Right kidney (tissue), 1 donor: Measurements from ENCODE around the gene VDAC1.

Source experiments
- DNase-seq: peaks from one replicate; pipeline ENCODE4 v3.0.0-alpha.2; 2016

The VDAC1 gene

DNA sequence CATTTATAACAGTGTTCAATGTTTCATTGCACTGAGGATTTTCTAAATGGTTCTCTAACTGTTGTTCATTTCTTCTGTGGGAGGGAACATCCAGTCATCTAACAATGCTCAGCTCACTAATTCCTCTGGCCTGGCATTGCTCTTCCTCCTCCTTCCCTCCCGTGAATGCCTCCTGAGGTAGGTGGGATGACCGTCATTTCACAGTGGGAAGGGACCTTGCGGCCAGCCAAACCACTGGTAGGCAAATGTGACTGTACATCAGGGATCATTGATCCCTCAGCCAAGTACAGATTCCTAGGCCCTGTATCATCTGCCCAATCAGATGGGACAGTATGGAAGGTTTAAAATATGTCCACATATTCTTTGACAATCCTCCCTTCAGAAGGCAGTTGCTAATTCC, 23.7 kb upstream of the VDAC1 start:
- no peak for DNase-seq

DNA sequence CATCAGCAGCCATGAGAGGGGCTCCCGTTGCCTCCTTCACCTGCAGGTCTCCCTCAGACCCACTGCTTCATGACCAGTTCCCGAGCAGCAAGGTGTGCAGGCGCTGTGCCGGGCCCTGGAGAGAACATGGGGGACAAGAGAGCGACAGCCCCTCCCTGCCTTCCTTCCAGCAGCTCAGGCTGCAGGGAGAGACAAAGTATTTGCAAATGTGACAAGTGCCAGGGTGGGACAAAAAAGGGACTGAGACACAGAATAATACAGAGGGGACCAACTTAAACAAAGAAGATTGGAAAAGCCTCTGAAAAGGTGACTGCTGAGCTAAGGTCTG, 22.5 kb upstream of the VDAC1 start:
- DNase-seq: no peak

DNA sequence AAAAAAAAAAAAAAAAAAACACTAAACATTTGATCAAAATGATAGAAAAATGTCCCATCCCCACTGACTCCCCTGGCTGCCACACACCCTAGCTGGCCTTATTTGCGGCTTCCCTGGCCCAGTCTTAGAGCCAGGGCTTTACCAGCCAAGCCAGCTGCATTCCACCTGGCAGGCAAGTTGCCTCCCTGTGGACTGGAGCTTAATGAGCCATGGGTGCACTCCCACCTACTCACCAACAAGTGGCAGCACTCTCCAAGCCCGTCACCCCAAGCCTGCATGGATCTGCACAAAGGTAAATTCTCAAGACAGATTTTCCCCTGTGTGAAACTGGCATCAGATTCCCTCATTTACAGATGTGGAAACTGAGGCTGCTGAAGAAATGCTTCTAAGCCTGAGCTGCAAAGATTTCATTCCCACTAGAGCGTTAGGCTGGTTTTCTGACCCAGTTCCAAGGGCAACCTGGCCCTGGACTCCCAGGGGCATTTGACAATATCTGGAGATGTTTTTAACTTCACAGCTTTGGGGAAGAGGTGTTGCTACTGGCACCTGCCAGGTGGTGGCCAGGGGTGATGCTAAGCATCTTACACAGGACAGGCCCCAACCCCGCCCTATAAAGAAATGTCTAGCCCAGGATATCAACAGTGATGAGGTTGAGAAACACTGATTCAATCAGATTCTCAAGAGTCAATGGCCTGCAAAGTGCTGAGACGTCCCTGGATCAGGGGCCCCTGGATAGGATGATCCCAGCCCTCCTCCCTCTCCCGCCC, 21.9 kb upstream of the VDAC1 start:
- peak; percentile 35 for DNase-seq

DNA sequence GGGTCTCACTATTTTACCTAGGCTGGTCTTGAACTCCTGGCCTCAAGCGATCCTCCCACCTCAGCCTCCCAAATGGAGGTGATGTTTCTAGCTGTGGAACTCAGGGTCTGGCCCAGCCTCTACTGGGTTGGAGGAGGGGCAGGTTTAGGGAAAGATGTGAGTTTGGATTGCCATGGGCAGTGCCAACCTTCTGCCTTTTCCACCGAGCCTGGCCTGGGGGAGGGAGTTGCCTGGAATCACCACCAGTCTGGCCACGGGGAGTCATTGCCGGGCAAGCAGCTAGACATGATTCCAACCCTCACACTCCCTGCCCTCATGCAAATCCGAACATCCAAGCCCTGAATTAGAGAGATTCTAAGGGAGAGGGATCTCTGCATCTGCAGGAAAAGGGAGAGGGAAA, 21.0 kb upstream of the VDAC1 start:
- no peak for DNase-seq

DNA sequence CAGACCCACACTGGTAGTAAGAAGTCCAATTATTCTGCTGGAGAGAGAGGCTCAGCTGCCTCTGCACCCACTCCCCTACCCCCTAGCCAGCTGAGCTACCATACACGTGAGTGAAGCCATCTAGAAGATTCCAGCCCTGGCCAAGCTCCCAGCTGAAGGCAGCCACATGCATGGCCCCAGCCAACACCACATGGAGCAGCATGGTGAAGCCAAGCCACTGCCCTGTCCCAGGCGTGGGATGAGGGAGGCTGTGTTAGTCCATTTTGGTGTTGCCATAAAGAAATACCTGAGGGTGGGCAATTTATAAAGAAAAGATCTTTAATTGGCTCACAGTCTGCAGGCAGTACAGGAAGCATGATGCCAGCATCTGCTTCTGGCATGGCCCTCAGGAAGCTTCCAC, 20.0 kb upstream of the VDAC1 start:
- no peak for DNase-seq

DNA sequence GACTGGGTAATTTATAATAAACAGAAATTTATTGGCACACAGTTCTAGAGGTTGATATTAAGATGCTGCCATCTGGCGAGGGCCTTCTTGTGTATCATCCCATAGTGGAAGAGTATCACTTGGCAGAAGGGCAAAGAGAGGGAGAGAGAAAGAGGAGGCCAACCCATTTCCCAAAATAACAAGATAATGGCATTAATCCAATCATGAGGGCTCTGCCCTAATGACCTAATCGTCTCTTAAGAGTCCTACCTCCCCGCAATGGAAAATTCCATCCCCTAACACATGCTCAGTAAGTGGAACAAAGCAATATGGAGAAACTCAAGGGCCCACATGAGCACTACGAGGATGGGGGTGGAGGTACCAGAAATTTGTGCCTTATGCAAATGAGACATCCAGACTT, 17.6 kb upstream of the VDAC1 start:
- DNase-seq: no peak

DNA sequence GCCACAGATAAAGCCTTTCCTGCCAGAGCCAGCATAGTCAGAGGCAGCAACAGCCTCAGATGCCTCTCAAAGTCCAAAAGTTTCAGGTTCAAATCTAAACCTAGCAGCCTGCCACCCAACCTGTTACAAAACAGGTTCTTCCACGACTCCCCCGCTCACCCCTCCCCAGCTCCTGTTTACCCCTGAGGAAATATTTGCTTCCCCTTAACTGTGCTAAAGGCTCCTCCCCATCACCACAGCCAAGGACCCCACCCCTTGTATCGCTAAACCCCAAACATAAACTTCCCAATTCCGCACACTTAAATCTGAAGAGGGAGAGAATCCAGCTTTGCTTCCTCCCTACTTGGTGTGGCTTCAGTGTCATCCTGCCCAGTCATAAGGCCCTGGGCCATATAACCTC, 15.4 kb upstream of the VDAC1 start:
- no peak for DNase-seq

DNA sequence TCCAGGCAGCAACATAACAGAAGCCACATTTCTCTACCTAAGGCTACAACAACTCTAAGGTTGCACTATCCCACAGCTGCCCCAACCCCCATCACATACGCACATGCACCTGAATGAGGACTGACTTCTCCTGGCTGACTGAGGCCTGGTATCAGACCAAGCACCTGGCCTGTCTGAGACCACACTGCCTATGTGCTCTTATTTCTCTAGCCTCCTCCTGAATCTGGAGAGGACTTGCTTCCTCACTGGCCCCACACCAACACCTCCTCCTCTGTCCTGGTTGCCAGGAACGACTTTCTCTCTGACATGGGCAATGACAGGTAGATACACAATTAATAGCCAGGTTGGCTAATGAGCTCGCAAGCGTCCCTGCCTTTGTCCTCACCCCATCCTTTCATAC, 14.9 kb upstream of the VDAC1 start:
- no peak for DNase-seq

DNA sequence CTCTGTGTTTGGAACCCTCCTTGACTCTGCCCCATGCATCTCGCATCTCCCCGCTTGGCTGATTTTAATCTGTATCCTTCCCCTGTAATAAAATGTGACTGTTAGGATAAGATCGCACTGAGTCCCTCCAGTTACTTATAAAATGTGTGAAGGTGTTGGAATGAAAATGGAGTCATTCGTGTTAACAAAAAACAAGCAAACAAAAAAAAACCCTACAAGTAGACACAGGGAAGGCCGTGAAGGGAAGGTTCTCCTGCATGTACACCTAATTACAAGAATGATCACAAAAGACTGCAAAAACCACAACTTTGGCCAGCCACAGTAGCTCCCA, 14.2 kb upstream of the VDAC1 start:
- no peak for DNase-seq

DNA sequence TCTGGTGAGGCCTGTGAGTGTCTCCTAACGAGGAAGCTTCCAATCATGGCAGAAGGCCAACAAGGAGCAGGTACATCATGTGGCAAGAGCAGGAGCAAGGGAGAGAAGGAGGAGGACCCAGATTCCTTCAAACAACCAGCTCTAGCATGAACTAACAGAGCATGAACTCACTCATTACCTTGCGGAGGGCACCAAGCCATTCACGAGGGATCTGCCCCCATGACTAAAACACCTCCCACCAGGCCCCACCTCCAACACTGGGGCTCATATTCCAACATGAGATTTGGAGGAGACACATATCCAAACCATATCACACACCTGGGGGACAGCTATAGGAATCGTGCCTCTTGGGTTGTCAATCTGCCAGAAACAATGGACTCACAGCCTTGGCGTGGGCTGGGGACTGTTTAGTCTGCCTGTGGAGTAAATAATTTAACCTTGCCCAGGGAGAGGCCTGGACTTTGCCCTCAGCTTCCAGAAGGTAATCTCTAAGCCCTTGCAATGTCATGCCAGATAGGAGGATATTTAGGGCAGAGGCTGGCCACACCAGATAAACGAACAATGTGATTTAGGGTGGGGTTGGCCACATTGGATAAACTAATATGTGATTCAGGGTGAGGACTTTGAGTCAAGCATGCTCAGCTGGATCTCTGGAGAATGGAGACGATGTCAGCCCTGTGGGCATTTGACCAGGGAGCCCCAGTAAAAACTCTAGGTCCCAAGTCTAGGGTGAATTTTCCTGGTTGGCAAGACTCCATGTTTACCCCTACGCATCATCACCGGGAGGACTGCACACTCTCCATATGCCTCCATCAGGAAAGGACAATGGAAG, 13.6 kb upstream of the VDAC1 start:
- DNase-seq: no peak

DNA sequence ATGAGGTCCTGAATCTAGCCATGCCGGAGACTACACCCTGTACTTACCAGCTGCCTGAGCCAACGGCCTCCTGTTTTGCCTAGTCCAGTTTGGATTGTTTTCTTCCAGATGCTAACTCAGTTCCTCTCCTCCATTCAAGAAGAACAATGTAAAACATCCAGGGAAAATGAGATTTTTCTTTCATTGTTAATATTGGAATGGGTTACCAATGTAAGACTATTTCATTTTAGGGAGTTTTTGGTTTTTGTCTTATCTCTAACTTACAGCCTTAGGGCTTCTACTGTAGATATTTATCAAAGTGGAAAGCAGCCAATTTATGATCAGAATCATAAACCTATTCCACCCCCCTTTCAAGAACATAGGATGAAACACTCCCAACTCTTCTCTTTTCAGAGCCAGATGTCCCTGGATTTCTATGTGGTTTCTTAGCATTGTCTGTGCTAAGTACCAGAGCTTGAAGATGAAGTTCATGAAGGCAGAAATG, 3.5 kb upstream of the VDAC1 start:
- no peak for DNase-seq

DNA sequence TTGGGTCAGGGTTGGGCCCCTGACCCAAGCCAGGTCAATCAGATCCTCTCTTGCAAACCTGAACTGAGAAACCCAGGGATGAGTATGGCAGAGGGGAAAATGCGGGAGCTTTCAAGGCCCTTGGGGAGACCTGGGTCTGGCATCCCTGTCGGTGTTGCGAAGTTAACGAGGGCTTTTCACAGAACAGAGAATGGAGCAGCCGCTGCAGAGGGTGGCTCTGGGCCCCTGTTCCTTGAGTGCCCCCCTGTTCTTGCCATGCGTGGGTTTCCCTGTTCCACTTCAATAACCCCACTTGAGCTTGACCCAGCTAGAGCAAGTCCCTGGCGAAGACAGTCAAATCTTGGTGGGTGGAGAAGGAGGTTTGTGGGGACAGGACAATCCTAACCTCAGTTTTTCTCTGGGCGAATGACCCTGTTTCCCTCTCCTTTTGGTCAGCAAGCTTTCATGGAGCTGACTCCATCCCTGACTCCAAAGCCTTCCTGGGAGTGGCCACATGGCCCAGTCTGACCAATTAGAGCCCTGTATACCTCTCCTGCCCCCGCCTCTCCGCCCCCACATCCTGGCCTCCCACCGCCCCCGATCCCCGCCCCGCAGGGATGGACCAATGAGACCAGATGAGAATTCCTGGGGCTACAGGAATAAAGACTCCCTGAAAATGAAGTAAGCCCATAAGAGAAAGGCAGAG, 2.9 kb upstream of the VDAC1 start:
- no peak for DNase-seq

DNA sequence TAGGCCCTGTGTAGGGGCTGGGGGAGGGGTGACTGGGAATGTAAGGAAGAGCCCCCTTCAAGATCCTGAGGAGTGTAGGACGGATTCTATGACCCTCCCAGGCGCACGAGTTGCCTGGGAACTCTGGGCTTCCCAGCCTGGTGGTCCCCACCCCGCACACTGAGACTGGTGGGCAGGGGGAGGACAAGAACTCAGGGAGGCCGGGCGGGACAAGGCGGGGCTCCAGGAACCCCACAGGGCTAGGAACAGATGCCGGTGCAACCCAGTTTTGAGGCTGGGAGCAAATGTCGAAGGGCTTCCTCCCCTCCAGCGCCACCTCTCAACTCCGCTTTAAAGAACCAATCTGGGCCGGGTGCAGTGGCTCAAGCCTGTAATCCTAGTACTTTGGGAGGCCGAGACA, 1.3 kb upstream of the VDAC1 start:
- DNase-seq: no peak

DNA sequence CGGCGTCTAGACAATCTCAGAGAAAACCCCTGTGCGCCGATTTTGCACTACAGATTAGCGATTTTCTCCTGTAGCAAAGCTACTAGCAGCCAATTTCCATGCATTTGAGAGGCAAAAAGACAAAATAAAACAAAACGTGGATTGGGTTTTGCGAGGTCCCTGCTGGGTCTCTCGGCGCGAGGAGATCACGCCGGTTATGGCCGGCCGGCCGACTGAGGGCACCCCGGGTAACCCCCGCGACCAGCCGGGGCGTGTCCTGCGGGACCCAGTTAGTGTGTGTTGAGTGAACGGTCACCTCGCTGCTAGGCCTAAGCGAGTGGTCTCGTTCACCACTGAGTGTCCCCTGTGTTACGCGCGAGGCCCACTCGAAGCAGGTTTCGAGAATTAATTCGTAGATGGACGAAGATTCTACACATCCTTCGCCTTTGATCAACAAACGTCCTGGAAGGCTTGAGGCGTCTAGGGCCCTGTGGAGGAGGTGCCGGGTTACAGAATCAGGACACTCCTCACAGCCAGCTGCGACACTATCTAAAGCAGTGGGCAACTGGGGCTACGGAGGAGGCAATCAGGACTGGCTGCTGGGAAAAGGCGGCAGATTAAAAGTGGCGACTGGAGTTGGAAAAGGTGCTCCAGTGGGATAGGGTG, 764 bp upstream of the VDAC1 start:
- DNase-seq: peak; percentile 88

DNA sequence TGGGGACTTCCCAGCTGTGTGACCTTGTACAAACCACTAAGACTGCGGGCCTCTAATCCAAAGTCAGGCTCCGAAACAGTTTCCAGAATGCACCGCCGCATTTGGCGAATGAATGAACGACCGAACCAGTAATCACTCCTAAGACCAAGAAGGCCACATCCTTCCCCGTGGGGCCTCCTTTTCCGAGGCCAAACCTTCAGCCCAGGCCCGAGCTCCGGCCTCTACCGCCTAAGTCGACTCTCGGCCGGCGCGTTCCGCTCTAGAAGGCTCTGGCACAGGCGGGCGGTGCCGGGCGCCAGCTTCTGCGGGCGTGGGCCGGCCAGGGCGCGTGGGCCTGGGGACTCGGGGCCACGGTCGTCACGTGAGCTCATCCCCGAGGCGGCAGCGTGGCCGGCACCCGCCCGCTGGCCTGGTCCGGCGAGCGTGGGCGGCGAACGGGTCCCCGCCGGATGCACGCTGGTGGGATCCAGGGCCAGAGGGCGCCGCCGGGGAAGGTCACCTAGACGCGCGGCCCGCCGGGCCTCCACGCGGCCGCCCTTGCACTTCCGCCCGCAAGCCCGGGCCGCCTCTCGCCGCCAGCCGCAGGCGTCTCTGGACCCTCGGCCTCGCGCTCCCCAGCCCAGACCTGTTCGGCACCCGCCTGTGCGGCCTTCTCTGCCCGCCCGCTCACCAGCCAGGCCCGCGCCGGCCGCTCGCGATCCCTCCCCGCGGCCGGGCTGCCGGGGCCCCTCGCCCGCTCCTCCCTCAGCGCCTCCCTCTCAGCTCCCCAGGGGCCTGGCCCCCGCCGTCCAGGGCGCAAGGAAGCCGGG, 754 bp downstream of the VDAC1 start:
- DNase-seq: peak; percentile 95

DNA sequence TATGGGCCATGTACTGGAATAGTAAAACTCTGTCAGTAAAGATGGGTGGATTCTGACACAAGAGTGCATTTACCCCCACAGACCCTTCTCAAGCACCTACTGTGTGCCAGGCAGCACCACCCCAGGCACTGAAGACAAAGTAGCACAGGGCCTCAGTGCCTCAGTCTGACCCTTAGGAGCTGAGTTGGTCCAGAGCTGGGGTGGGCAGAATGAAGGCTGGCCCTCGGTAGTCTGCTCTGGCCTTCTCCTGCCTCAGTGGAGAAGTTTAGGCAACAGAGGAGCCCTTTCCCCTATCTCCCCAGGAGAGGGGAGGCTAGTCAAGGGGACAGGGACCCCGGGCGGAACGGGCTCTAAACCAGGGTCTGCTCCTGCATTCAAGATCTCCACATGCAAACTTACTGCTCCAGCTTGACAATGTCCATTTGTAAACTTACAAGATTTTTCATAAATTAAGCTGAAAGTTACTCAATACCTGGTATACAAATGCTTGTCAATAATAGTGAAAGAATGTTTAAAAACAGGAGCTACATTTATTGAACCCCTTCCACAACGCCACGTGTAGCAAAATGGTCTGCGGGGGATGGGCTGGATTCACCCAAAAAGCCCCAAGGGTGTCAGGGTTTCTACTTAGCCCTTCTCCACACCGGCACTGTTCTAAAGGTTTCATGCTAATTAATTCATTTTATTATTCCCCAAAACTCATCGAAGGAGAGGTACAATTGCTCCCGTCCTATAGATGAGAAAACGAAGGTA, 1.5 kb downstream of the VDAC1 start:
- DNase-seq: no peak

DNA sequence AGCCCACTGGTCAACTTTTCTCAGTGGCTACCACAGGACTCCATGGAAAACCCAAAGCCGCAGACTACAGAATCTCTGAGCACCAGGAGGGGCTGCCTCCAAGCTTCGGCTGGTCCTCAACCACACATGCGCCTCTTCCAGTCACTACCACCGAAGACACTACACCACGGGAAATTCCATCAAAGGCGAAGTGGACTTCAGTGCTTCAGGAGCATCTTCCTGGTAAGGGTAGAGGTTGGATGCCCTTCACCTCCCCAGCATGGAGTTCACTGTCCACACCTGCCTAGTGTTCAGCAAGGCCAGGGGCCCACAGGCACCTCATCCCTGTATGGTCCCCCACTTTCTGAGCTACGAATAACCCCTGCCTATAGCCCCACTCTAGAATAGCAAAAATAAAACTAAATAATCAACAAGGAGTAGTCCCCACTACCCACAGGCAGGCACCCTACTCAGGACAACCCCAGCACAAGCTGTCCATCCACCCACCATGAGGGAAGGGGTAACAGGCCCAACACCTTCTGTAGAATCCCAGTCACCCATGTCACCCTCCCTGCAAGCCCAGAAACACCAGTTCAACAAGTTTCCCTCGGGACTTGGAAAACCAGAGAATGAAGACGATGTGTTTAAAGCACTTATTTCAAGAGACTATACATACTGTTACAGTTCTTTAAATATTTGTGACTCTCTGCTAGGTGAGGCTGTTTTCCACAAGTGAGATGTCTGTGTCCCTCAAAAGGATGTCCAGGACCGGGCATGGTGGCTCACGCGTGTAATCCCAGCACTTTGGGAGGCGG, 2.6 kb downstream of the VDAC1 start:
- DNase-seq: no peak

DNA sequence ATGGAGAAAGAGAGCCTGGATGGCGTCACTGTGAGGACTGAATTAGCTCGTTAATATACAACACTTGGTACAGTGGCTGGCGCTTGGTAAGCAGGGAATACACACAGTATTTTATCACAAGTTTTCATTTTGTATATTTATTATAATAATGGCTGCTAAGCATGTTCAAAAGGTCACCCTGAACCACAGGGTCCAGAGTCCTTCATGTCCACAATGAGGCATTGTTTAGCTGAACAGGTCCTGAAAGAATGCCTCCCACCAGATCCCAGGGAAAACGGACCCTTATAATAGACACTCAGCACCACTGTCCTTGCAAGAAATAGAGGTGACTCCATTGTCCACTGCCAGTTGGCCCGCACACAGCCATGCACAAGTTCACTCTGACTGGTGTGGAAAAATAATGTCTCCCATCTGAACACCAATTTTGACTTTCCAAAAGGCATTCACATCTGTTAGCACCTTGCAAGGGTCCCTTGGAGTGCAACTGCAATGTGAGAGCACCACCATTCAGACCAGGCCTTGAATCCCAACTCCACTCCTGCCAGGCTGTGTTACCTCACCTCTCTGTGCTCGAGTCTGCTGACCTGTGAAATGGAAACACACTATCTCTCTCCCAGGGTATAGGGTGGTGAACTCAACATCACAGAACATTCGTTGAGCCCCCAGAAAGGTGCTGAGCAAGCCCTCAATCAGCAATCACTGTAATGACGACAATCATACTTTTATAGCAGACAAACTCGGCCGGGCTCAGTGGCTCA, 3.9 kb downstream of the VDAC1 start:
- DNase-seq: no peak

DNA sequence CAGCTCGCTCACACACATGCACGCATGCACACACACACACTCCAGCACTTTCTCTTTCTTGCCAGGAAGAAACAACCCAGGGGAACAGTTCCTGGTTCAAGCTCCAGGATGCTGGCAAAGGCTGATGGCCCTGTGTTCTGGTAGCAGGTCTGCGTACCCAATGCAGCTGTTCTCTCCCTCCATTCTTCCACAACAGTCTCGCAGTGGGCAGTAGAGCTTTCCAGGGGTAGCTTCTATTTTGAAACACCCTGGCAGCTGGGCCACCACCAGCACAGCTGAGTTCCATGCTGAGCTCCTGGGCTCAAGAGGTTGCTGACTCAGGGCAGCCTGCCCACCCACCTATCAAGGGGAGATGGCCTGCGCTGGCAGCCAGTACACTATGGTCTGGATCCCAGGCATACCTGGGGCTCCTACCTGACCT, 4.7 kb downstream of the VDAC1 start:
- DNase-seq: no peak

DNA sequence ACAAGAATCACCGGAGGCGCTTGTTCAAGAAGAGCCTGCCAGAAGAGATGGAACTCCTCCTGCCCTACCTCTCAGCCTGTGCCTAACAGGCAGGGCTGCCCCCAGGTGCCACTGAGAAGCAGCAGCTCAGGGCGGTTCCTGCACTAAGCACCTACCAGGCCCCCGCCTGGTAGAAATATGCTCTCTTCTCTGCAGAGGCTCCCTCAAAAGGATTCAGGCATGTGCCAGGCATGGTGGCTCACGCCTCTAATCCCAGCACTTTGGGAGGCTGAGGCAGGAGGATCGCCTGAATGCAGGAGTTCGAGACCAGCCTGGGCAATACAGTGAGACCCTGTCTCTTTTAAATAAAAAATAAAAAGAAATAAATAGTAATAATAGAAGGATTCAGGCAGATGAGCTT, 6.0 kb downstream of the VDAC1 start:
- no peak for DNase-seq
